Tibial nerve (tissue), 4 donors: ENCODE measurements around the gene RPP38. TPM values are rescaled to one million over a fixed set of nuclear protein-coding genes. Genes with fewer than 3 reads are reported as not detected.

Source experiments
- DNase-seq, 2 donors: peaks; one replicate each; pipeline ENCODE4 v3.0.0-alpha.2; 2019; ENCODE audit warnings: low spot score in 2 of 2
- H3K27ac ChIP-seq, 4 donors: fragments of 200-600 bp; sonication (generic) in 3 of 4; one replicate each; pipeline ENCODE4 v1.5.1; 2017 to 2019; ENCODE audit warnings: mild to moderate bottlenecking in 1 of 4
- H3K27me3 ChIP-seq, 2 donors: fragments of 200-600 bp; sonication (generic) in 1 of 2; one replicate each; pipeline versions ENCODE4 v1.5.1 to v1.6.0; 2017 to 2019
- H3K36me3 ChIP-seq, 3 donors: fragments of 200-600 bp; sonication (generic); one replicate each; pipeline ENCODE4 v1.5.1; 2018 to 2019
- H3K4me1 ChIP-seq, 4 donors: fragments of 200-600 bp; sonication (generic) in 3 of 4; one replicate each; pipeline ENCODE4 v1.5.1; 2017 to 2019
- H3K4me3 ChIP-seq, 4 donors: fragments of 200-600 bp; sonication (generic) in 3 of 4; one replicate each; pipeline ENCODE4 v1.5.1; 2017 to 2019; ENCODE audit warnings: mild to moderate bottlenecking in 1 of 4, moderate library complexity in 1 of 4
- H3K9me3 ChIP-seq, 4 donors: fragments of 200-600 bp; sonication (generic) in 3 of 4; one replicate each; pipeline ENCODE4 v1.5.1; 2017 to 2019
- EP300 ChIP-seq, 2 donors: sonication (generic); formaldehyde crosslinking; IDR thresholded peaks; one replicate each; pipeline ENCODE4 v1.6.1; 2017; ENCODE audit warnings: antibody characterized with exemption in 2 of 2, mild to moderate bottlenecking in 1 of 2
- POLR2A ChIP-seq, 2 donors: fragments of 450-650 bp; IDR thresholded peaks; one replicate each; pipeline ENCODE4 v1.6.1; 2017; ENCODE audit warnings: antibody characterized with exemption in 2 of 2, mild to moderate bottlenecking in 2 of 2, moderate library complexity in 2 of 2
- WGBS, 2 donors: methylation state at CpG; one replicate each; pipeline ENCODE4 v1.1.5; 2018; 5-methylcytosine and 5-hydroxymethylcytosine counted together
- total RNA-seq, 4 donors: library from RNA; depleted of rRNA; stranded (reverse); fragments of >200 nt; gene quantifications; one replicate each; pipeline ENCODE4 v1.1.0, GENCODE V29; 2016
- TF ChIP-seq, protein P1 (sequence below), 5 experiments: fragments of 200-600 bp in 3 of 5; fragments of 450-650 bp in 2 of 5; sonication (generic) in 3 of 5; IDR thresholded peaks; one replicate each; pipeline ENCODE4 v1.5.1; 2016 to 2019; ENCODE audit warnings: antibody characterized with exemption in 5 of 5, mild to moderate bottlenecking in 3 of 5, moderate library complexity in 2 of 5

RPP38 gene
- total RNA-seq, 4 donors from 2014 or later: 10.5 to 19.2 (median 16.5) TPM

DNA sequence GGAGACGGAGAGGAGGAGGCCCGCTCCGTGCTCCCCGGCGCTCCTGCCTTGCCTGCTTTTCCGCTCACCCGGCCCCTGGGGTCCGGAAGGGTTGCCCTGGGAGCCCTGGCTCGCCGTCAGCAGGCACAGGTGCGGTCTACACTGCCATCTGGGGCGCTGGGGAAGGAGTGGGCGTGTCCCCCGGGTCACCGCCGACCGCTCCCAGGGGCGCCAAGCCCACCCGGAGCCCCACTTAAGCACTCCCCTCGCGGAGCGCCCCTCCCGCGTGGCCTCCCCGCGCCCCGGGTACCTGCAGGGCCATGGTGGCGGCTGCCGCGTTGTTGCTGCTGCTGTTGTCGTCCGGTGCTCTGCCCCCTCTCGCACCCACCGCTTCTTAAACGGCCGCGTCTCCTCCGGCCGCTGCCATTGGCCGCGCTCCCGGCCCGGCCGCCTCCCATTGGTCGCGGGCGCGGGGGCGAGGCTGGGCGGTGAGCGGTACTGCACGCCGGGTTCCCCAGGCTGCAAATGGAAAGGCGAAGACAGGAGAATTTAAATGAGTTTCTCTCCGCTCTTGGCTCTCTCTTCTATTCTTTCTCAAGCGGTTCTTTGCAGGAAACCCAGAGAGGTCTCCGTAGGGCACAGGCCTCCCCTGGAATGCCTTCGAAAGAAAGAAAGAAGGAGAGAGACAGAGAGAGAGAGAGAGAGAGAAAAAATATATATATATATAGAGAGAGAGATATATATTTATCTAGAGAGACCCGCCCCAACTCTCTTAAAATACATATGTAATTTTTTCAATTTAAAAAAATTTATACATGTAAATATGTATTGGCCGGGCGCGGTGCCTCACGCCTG, 8.5 kb upstream of the RPP38 start, which contains the start of gene ACBD7:
Gene ACBD7 (minus strand): TSS at position 349 of the 834 bp plus-strand sequence. CDS start 48 bp downstream, at position 301.
- peaks cover 0 to 23% (median 1%) of the 10 kb centered on the region in 4 donors for H3K4me1 ChIP-seq
- TF ChIP-seq, protein P1, sequence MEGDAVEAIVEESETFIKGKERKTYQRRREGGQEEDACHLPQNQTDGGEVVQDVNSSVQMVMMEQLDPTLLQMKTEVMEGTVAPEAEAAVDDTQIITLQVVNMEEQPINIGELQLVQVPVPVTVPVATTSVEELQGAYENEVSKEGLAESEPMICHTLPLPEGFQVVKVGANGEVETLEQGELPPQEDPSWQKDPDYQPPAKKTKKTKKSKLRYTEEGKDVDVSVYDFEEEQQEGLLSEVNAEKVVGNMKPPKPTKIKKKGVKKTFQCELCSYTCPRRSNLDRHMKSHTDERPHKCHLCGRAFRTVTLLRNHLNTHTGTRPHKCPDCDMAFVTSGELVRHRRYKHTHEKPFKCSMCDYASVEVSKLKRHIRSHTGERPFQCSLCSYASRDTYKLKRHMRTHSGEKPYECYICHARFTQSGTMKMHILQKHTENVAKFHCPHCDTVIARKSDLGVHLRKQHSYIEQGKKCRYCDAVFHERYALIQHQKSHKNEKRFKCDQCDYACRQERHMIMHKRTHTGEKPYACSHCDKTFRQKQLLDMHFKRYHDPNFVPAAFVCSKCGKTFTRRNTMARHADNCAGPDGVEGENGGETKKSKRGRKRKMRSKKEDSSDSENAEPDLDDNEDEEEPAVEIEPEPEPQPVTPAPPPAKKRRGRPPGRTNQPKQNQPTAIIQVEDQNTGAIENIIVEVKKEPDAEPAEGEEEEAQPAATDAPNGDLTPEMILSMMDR (IDR thresholded peaks at IDR 0.05): peak; percentile 53 to 73 (median 55)
- TF ChIP-seq EP300 (IDR thresholded peaks at IDR 0.05) (peak in 1 of 2 donors; percentile 42), POLR2A (IDR thresholded peaks at IDR 0.05) (peak in 1 of 2 donors; percentile 34)
- H3K4me3 ChIP-seq: peak within 1 kb of the TSS; percentile 44 to 60 (median 54)
- no peaks in the 10 kb centered on the region for H3K9me3 ChIP-seq
- H3K27me3 ChIP-seq: no peaks in the 10 kb centered on the region
- 6 to 7% methylated on average over 54 to 63 of the region's 63 CpGs for WGBS, 2 donors
- H3K36me3 ChIP-seq: no peaks in the 10 kb centered on the region
- peak; percentile 52 to 54 for DNase-seq
- H3K27ac ChIP-seq: peak within 1 kb of the TSS in 3 of 4 donors; percentile 22 to 80 (median 37)

DNA sequence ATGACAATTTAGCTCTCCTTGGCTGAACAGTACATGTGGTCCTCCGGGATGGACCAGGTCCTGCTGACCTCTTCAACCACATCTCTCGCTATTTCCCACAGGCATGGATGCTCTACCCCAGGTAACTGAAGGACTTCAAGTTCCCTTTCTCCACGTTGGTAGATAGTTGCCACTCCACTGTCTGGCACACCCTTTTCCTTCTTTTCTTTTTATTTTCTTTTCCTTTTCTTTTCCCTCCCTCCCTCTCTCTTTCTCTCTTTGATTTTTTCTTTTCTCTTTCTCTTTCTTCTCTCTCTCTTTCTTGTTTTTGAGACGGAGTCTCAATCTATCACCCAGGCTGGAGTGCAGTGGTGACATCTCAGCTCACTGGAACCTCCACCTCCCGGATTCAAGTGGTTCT, 5.7 kb upstream of the RPP38 start:
- Histone ChIP-seq H3K36me3 (no peaks in the 10 kb centered on the region), H3K27ac (no peak overlapping the region), H3K9me3 (no peaks in the 10 kb centered on the region), H3K27me3 (no peaks in the 10 kb centered on the region), H3K4me1 (peaks cover 0 to 14% (median 1%) of the 10 kb centered on the region in 4 donors), H3K4me3 (no peak overlapping the region)
- no peak for DNase-seq
- WGBS, 2 donors: 77 to 88% methylated on average over 5 of the region's 5 CpGs
- TF ChIP-seq EP300 (IDR thresholded peaks at IDR 0.05) (no peak), POLR2A (IDR thresholded peaks at IDR 0.05) (no peak)
- TF ChIP-seq, protein P1 (IDR thresholded peaks at IDR 0.05): no peak

DNA sequence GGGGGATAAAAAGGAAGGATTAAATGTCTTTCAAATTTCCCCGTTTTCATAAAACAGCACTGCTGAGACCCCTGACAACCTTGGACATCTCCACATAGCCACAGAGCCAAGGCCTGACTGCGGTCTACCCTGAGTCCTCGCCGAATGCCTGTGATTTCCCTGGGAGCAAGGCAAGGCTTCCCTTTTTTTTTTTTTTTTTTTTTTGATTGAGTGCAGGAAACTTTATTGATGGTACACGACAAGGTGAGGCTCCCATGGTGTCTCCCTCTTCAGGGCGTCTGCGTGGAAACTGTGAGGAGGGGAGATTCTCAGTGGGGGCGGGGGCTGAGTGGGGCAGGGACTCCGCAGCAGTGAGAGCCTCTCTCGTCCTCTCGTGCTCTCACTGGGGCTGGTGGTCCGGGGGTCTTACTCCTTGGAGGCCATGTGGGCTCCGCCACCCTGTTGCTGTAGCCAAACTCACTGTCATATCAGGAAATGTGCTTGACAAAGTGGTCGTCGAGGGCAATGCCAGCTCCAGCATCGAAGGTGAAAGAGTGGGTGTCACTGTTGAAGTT, 4.2 kb upstream of the RPP38 start:
- WGBS, 2 donors: 84 to 93% methylated on average over 16 of the region's 16 CpGs
- DNase-seq: no peak

DNA sequence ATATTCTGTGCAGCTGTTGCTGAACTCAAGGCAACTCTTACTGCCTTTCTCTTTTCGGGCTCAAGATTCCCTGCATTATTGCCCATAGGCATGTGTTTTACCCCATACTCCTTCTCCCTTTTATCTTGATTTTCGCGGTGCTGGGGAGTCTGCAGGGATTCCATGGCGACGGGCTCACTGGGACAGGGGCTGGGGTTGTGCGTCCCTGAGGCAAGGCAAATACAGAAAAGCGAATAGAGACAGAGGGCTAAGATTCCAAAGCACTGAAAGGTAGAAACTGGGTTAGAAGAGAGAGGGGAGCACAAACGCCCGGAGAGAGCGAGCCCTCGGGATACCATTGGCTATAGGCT, 519 bp upstream of the RPP38 start:
- 1% methylated on average over 11 of the region's 11 CpGs for WGBS, 2 donors
- H3K36me3 ChIP-seq: peaks cover 0 to 4% (median 0%) of the 10 kb centered on the region in 3 donors
- no peaks in the 10 kb centered on the region for H3K27me3 ChIP-seq
- DNase-seq: no peak
- H3K4me3 ChIP-seq: peak overlapping the region; percentile 66 to 99 (median 72)
- TF ChIP-seq POLR2A (IDR thresholded peaks at IDR 0.05) (no peak), EP300 (IDR thresholded peaks at IDR 0.05) (no peak)
- TF ChIP-seq, protein P1 (IDR thresholded peaks at IDR 0.05): no peak
- no peaks in the 10 kb centered on the region for H3K9me3 ChIP-seq
- H3K4me1 ChIP-seq: peaks cover 0 to 34% (median 12%) of the 10 kb centered on the region in 4 donors
- H3K27ac ChIP-seq: peak overlapping the region; percentile 81 to 99 (median 97)

More for the DNA sequence above, 4.2 kb upstream of the RPP38 start:
- H3K36me3 ChIP-seq: no peaks in the 10 kb centered on the region
- H3K9me3 ChIP-seq: no peaks in the 10 kb centered on the region
- no peak overlapping the region for H3K27ac ChIP-seq
- no peak overlapping the region for H3K4me3 ChIP-seq
- H3K27me3 ChIP-seq: no peaks in the 10 kb centered on the region
- H3K4me1 ChIP-seq: peaks cover 0 to 20% (median 2%) of the 10 kb centered on the region in 4 donors
- no peak for TF ChIP-seq POLR2A (IDR thresholded peaks at IDR 0.05)
- TF ChIP-seq, protein P1 (IDR thresholded peaks at IDR 0.05): no peak
- no peak for TF ChIP-seq EP300 (IDR thresholded peaks at IDR 0.05)

DNA sequence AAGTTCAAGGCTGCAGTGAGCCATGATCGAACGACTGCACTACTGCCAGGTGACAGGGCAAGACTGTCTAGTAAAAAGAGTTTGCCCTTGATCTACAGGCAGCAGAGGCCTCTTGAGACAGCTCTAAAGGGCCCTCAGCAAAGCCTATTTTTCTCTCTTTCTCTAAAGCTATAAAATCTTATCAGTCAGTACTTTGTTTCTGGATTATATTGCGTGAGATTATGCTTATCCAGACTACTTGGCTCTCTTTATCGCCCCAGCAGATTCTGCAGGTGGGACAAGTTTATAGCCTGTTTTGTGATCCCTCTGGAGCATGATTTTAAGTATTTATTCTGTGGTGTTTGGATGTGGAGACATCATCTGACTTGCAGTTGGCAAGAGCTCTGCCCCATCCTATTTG, 2.7 kb downstream of the RPP38 start:
- peaks cover 0 to 34% (median 1%) of the 10 kb centered on the region in 3 donors for H3K36me3 ChIP-seq
- DNase-seq: no peak
- WGBS, 2 donors: 83 to 87% methylated on average over 4 of the region's 4 CpGs
- H3K4me3 ChIP-seq: no peak overlapping the region
- H3K27ac ChIP-seq: no peak overlapping the region
- peaks cover 0 to 34% (median 12%) of the 10 kb centered on the region in 4 donors for H3K4me1 ChIP-seq
- H3K27me3 ChIP-seq: no peaks in the 10 kb centered on the region
- TF ChIP-seq, protein P1 (IDR thresholded peaks at IDR 0.05): no peak
- TF ChIP-seq EP300 (IDR thresholded peaks at IDR 0.05) (no peak), POLR2A (IDR thresholded peaks at IDR 0.05) (no peak)
- no peaks in the 10 kb centered on the region for H3K9me3 ChIP-seq
